Ovary (tissue), 9 donors: ENCODE measurements around the gene ATF3. TPM values are rescaled to one million over a fixed set of nuclear protein-coding genes. Genes with fewer than 3 reads are reported as not detected.
A peak's percentile ranks its signal among the peaks of the same experiment; 100 is the strongest.

Source experiments
- DNase-seq, 5 donors: peaks; one replicate each; pipeline ENCODE4 v3.0.0-alpha.2; 2019 to 2020
- H3K27ac ChIP-seq, 2 donors: fragments of 200-600 bp; one replicate each; pipeline versions ENCODE4 v1.5.1 to v1.8.0; 2019 to 2022
- H3K27me3 ChIP-seq: fragments of 200-600 bp; one replicate; pipeline ENCODE4 v1.8.0; 2022
- H3K36me3 ChIP-seq: fragments of 200-600 bp; sonication (generic); one replicate; pipeline ENCODE4 v1.5.1; 2019
- H3K4me1 ChIP-seq: one replicate; pipeline ENCODE4 v1.8.1; 2013; ENCODE audit warnings: mild to moderate bottlenecking, moderate library complexity; ENCODE audit not compliant: insufficient read depth
- H3K4me3 ChIP-seq: fragments of 200-600 bp; sonication (generic); one replicate; pipeline ENCODE4 v1.5.1; 2017
- H3K9me3 ChIP-seq, 2 donors: fragments of 200-600 bp in 1 of 2; sonication (generic) in 1 of 2; one replicate each; pipeline versions ENCODE4 v1.5.1 to v1.8.1; 2013 to 2019; ENCODE audit warnings: mild to moderate bottlenecking in 1 of 2, moderate library complexity in 1 of 2
- CTCF ChIP-seq, 3 donors: fragments of 450-650 bp in 2 of 3; fragments of 200-600 bp in 1 of 3; IDR thresholded peaks; one replicate each; pipeline versions ENCODE4 v1.5.1 to v1.8.0; 2016 to 2022; ENCODE audit warnings: antibody characterized with exemption in 3 of 3, mild to moderate bottlenecking in 1 of 3
- EP300 ChIP-seq: sonication (generic); formaldehyde crosslinking; IDR thresholded peaks from one replicate; pipeline ENCODE4 v1.6.1; 2017; ENCODE audit warnings: antibody characterized with exemption
- POLR2A ChIP-seq: fragments of 450-650 bp; IDR thresholded peaks from one replicate; pipeline ENCODE4 v1.6.1; 2017; ENCODE audit warnings: antibody characterized with exemption, mild to moderate bottlenecking, moderate library complexity
- WGBS, 3 donors: extraction: QIAGEN DNeasy Blood & Tissue Kit in 1 of 3; methylation state at CpG; one replicate each; pipeline versions ENCODE4 v1.1.5 to v1.1.7; 2013 to 2017; 5-methylcytosine and 5-hydroxymethylcytosine counted together
- intact Hi-C, 4 donors: fragments of 100-400 bp; cut with DNase I; formaldehyde crosslinking; loops; one replicate each; pipeline versions ENCODE4 v1.11.0 to v1.15.1; 2022 to 2023
- polyA plus RNA-seq, 2 donors: library from polyadenylated mRNA; stranded (reverse); fragments of 200-250 nt in 1 of 2; fragments of 350-450 nt in 1 of 2; fragmentation: Illumina TruSeq in 1 of 2; extraction: RNeasy Lipid Tissue Mini Kit (QIAGEN cat#74804) in 1 of 2; gene quantifications; one replicate each; pipeline ENCODE4 v1.2.3, GENCODE V29; 2013 to 2014
- total RNA-seq, 7 donors: library from RNA; depleted of rRNA in 2 of 7; stranded (reverse); fragments of >200 nt in 2 of 7; fragmentation: NEBNext Ultra II Directional in 3 of 7; extraction: Animal tissue kit (Norgen Biotek cat#: 25700) in 3 of 7; gene quantifications; one replicate each; pipeline versions ENCODE4 v1.1.0 to v1.2.4, GENCODE V29; 2016 to 2023
- donor health status: DM: no; HTN: no; CAD: no; lungs with moderate emphysema.
- donor health status: DM: no; HTN: no; CAD: no.
- donor health status: Bipolar disorder and iron deficiency.
- donor health status: DM: yes; HTN: yes; CAD: no.
- donor health status: DM: no; HTN: no; CAD: no.
- donor health status: DM: yes; HTN: yes; CAD: no.

Gene ATF3
- total and polyA plus RNA-seq, 9 donors: 2.9 to 132 (median 19.4) TPM

GRCh38 chr1:212609701-212610574, 1.4 kb downstream of the ATF3 start:
- Histone ChIP-seq H3K27me3 (no peaks in the 10 kb centered on the region), H3K4me3 (peak overlapping the region; percentile 87), H3K27ac (peak overlapping the region; percentile 85 to 90), H3K36me3 (no peaks in the 10 kb centered on the region), H3K4me1 (peaks cover 10% of the 10 kb centered on the region), H3K9me3 (no peaks in the 10 kb centered on the region)
- 23 to 29% (median 24%) methylated on average over 20 of the region's 20 CpGs for WGBS, 3 donors
- TF ChIP-seq POLR2A (no peak), CTCF (IDR thresholded peaks at IDR 0.05) (no peak), EP300 (no peak)
- no peak for DNase-seq
- intact Hi-C loops: loop anchor here in 2 of 4 donors (5.0 to 10.0 kb wide), 3 partner anchors 48 to 325 kb away; partner anchors contain the start of gene PPP2R5A (in 1 of the 2)

- Histone ChIP-seq H3K36me3 (no peaks in the 10 kb centered on the region), H3K4me3 (no peak overlapping the region), H3K4me1 (peaks cover 10% of the 10 kb centered on the region), H3K27ac (no peak overlapping the region), H3K9me3 (no peaks in the 10 kb centered on the region), H3K27me3 (no peaks in the 10 kb centered on the region)
- intact Hi-C loops: no loop called here
- DNase-seq: no peak
- TF ChIP-seq POLR2A (no peak), CTCF (IDR thresholded peaks at IDR 0.05) (no peak), EP300 (no peak)
- WGBS, 3 donors: 83 to 88% (median 87%) methylated on average over 5 of the region's 5 CpGs
These were observed 2.0 kb downstream of the ATF3 start for GRCh38 chr1:212610575-212610967.

DNA sequence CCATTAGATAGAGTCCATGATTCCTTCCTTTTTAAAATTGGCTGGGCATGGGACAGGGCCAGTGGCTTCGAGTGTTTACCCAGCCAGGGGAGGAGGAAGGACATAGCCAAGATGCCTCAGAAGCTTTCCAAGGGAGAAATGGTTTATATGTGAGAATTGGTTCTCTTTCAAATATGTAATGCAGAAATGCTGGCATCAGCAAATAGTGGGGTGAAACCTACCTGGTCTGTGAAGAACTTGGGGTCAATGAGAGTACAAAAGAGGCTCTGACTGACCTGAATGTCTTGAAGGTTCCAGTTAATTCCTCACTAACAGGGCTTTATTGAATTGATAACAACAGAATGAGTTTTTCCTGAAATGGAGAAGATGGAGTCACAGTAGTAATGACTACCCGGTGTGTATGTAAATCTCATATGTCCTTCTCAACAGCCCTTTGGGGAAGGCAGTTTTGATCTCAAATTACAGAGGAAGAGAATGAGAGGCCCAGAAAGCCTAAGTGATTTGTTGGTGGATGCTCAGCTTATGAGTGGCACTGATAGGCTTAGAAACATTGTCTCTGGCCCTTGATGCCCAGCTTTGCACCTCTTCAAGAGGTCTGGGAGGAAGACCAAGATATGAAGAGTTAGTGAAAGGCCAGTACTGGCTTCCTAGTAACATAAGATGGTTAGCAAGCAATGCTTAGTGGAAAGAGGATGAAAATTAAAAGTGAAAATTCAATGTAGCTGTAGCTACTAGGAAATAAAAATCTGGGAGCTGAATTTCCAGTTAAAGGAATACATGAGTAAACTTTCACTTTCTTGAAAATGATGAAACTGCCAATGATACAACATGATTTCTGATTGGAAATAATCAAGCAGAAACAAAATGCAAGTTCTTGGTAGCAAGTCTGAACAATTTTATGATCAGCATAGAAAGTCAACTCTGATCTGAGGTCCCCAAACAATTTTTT, 2.7 kb downstream of the ATF3 start:
- intact Hi-C loops: no loop called here
- TF ChIP-seq POLR2A: no peak
- no peak for TF ChIP-seq EP300
- H3K9me3 ChIP-seq: no peaks in the 10 kb centered on the region
- peaks cover 10% of the 10 kb centered on the region for H3K4me1 ChIP-seq
- H3K36me3 ChIP-seq: no peaks in the 10 kb centered on the region
- no peak for DNase-seq
- no peak overlapping the region for H3K27ac ChIP-seq
- WGBS, 3 donors: 88 to 92% (median 88%) methylated on average over 2 of the region's 2 CpGs
- H3K4me3 ChIP-seq: no peak overlapping the region
- no peaks in the 10 kb centered on the region for H3K27me3 ChIP-seq

GRCh38 chr1:212612041-212612961, 3.7 kb downstream of the ATF3 start:
- no peak for DNase-seq
- no peaks in the 10 kb centered on the region for H3K36me3 ChIP-seq
- H3K4me1 ChIP-seq: peaks cover 6% of the 10 kb centered on the region
- intact Hi-C loops: no loop called here
- H3K9me3 ChIP-seq: no peaks in the 10 kb centered on the region
- no peak overlapping the region for H3K27ac ChIP-seq
- H3K27me3 ChIP-seq: no peaks in the 10 kb centered on the region
- H3K4me3 ChIP-seq: no peak overlapping the region
- 78 to 90% (median 88%) methylated on average over 8 of the region's 8 CpGs for WGBS, 3 donors
- TF ChIP-seq CTCF (IDR thresholded peaks at IDR 0.05): no peak
- TF ChIP-seq EP300: no peak
- no peak for TF ChIP-seq POLR2A
